ENCODE data around the gene KLHL30.

Gene KLHL30

GRCh38 chr2:238151628-238152235, 13.3 kb downstream of the KLHL30 start:
- DNase-seq = no peak

- DNase-seq = no peak
Measured at GRCh38 chr2:238152771-238153688, 14.6 kb downstream of the KLHL30 start.

- DNase-seq = no peak
Measured at GRCh38 chr2:238154570-238154969, 16.1 kb downstream of the KLHL30 start.

- peak; percentile 73 for DNase-seq
Measured at GRCh38 chr2:238155051-238155760, 16.7 kb downstream of the KLHL30 start.

GRCh38 chr2:238155761-238156694, 17.6 kb downstream of the KLHL30 start:
- no peak for DNase-seq

GRCh38 chr2:238157506-238158017, 19.1 kb downstream of the KLHL30 start:
- DNase-seq = no peak

GRCh38 chr2:238158018-238158508, 19.6 kb downstream of the KLHL30 start:
- DNase-seq = no peak

- peak; percentile 66 for DNase-seq
Measured at GRCh38 chr2:238158509-238159070, 20.1 kb downstream of the KLHL30 start, which contains the start of gene ERFE. Gene ERFE (plus strand): TSS chr2:238158970. CDS start chr2:238159008, 38 bp downstream.

GRCh38 chr2:238159071-238159539, 20.6 kb downstream of the KLHL30 start:
- no peak for DNase-seq

GRCh38 chr2:238159661-238160205, 21.3 kb downstream of the KLHL30 start:
- DNase-seq = no peak

GRCh38 chr2:238160206-238161129, 22.0 kb downstream of the KLHL30 start:
- peak; percentile 32 for DNase-seq

GRCh38 chr2:238161291-238162051, 23.0 kb downstream of the KLHL30 start:
- DNase-seq = no peak

GRCh38 chr2:238162251-238162845, 23.9 kb downstream of the KLHL30 start:
- no peak for DNase-seq

GRCh38 chr2:238162846-238163441, 24.5 kb downstream of the KLHL30 start:
- DNase-seq = peak; percentile 40

GRCh38 chr2:238163481-238164198, 25.2 kb downstream of the KLHL30 start:
- no peak for DNase-seq

- no peak for DNase-seq
Measured at GRCh38 chr2:238164906-238165287, 26.4 kb downstream of the KLHL30 start.

GRCh38 chr2:238165288-238165921, 26.9 kb downstream of the KLHL30 start:
- no peak for DNase-seq

Data from fibroblast of skin of right biceps (primary cell).